PC-3 (cell line): ENCODE measurements around the gene ST3GAL5. TPM values are rescaled to one million over a fixed set of nuclear protein-coding genes. Genes with fewer than 3 reads are reported as not detected.

Experiments used
- ATAC-seq: fragments of 200-7000 bp; cut with Tn5 transposase; 2 replicates; pipeline ENCODE4 v1.9.1; 2020; ENCODE audit warnings: mild to moderate bottlenecking, moderate library complexity
- BruUV-seq: library from RNA; stranded (reverse); fragments of 400-500 nt; replicated peaks from 2 replicates; lab custom pipeline; 2021; lab: Mats Ljungman, UMichigan
- CTCF ChIA-PET: fragments of 300-600 bp; sonication (Branson Sonifier 250); formaldehyde crosslinking; loops from one replicate; lab custom pipeline; 2022; ENCODE audit warnings: antibody characterized with exemption; lab: Charles Lee
- POLR2A ChIA-PET: fragments of 300-600 bp; sonication (Branson Sonifier 250); formaldehyde crosslinking; loops from one replicate; lab custom pipeline; 2022; ENCODE audit warnings: antibody characterized with exemption; ENCODE audit not compliant: unreplicated experiment; lab: Charles Lee
- DNase-seq: peaks from one replicate; pipeline ENCODE4 v3.0.0-alpha.2; 2015
- H2AFZ ChIP-seq: fragments of 300-600 bp; sonication (generic); 2 replicates; pipeline ENCODE4 v1.6.0; 2016; ENCODE audit warnings: antibody characterized with exemption, low read length
- H3F3A ChIP-seq: fragments of 300-600 bp; sonication (generic); one replicate; pipeline ENCODE4 v1.6.0; 2017; ENCODE audit warnings: antibody characterized with exemption, low read length, control low read depth, mild to moderate bottlenecking; ENCODE audit not compliant: unreplicated experiment
- H3K27ac ChIP-seq: fragments of 300-600 bp; sonication (generic); 2 replicates; pipeline ENCODE4 v1.5.1; 2016; ENCODE audit warnings: mild to moderate bottlenecking, low read length
- H3K27me3 ChIP-seq: fragments of 300-600 bp; sonication (generic); 2 replicates; pipeline ENCODE4 v1.6.1; 2016; ENCODE audit warnings: low read length, mixed read lengths
- H3K36me3 ChIP-seq: fragments of 300-600 bp; sonication (generic); 2 replicates; pipeline ENCODE4 v1.6.1; 2016; ENCODE audit warnings: low read depth, mixed run types, low read length, mixed read lengths
- H3K4me1 ChIP-seq: fragments of 300-600 bp; sonication (generic); 2 replicates; pipeline ENCODE4 v1.5.1; 2016; ENCODE audit warnings: low read length; ENCODE audit not compliant: insufficient read depth
- H3K4me2 ChIP-seq: fragments of 300-600 bp; sonication (generic); 2 replicates; pipeline ENCODE4 v1.6.0; 2016; ENCODE audit warnings: low read length
- H3K4me3 ChIP-seq: fragments of 300-600 bp; sonication (generic); 2 replicates; pipeline ENCODE4 v1.5.1; 2016; ENCODE audit warnings: mild to moderate bottlenecking, low read length, mixed read lengths
- H3K79me2 ChIP-seq: fragments of 300-600 bp; sonication (generic); 2 replicates; pipeline ENCODE4 v1.6.1; 2017; ENCODE audit warnings: low read length, mixed read lengths
- H3K9ac ChIP-seq: fragments of 300-600 bp; sonication (generic); 2 replicates; pipeline ENCODE4 v1.6.0; 2016; ENCODE audit warnings: mild to moderate bottlenecking, low read length
- H3K9me2 ChIP-seq: fragments of 300-600 bp; sonication (generic); replicated peaks from 2 replicates; pipeline ENCODE4 v1.6.1; 2016; ENCODE audit warnings: mixed run types, low read length, mixed read lengths
- H3K9me3 ChIP-seq: fragments of 300-600 bp; sonication (generic); 2 replicates; pipeline ENCODE4 v1.6.1; 2016; ENCODE audit warnings: low read length, mixed read lengths
- H4K20me1 ChIP-seq: fragments of 300-600 bp; sonication (generic); 2 replicates; pipeline ENCODE4 v1.6.1; 2016; ENCODE audit warnings: low read length, mixed read lengths
- EZH2 ChIP-seq: fragments of 300-600 bp; sonication (generic); IDR thresholded peaks from one replicate; pipeline ENCODE4 v1.6.1; 2017; ENCODE audit warnings: antibody characterized with exemption, mild to moderate bottlenecking, low read length; ENCODE audit not compliant: unreplicated experiment
- EZH2phosphoT487 ChIP-seq: fragments of 300-600 bp; sonication (generic); IDR thresholded peaks from 2 replicates; pipeline ENCODE4 v1.6.1; 2018; ENCODE audit warnings: mild to moderate bottlenecking, antibody characterized with exemption, low read length, borderline replicate concordance
- intact Hi-C: fragments of 100-400 bp; cut with micrococcal nuclease; formaldehyde crosslinking; loops from 2 replicates; pipeline ENCODE4 v1.9.0; 2023
- total RNA-seq: library from RNA; depleted of rRNA; stranded (reverse); fragments of >200 nt; gene quantifications from 2 replicates; pipeline ENCODE4 v1.2.3, GENCODE V29; 2014
- TF ChIP-seq, protein P1 (sequence below): fragments of 300-600 bp; sonication (generic); conservative IDR thresholded peaks from 2 replicates; pipeline ENCODE4 v1.5.1; 2017; ENCODE audit warnings: antibody characterized with exemption, low read depth, mild to moderate bottlenecking, low read length

Gene ST3GAL5
- total RNA-seq, 1 experiment from 2014 or later: 0.87 TPM

DNA sequence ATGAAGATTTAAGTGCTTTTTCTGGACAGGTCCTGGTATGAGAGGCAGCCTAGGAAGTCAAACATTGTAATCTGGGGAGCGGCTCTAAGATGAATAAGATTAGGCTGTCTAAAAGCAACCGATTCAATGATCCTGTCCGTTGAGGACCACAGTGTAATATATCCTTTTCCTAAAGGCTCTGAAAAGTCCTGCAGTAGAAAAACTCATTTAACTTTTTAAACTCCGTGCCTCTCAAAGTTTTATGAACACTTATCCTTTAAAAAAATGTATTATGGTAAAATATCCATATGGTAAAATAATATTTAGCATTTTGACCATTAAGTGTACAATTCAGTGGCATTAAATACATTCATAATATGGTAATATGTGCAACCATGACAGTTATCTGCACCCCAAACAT is 95.2 kb downstream of the ST3GAL5 start:
- no peaks in the 10 kb centered on the region for H3K27me3 ChIP-seq
- no peak for TF ChIP-seq EZH2
- TF ChIP-seq EZH2phosphoT487: no peak
- TF ChIP-seq, protein P1, sequence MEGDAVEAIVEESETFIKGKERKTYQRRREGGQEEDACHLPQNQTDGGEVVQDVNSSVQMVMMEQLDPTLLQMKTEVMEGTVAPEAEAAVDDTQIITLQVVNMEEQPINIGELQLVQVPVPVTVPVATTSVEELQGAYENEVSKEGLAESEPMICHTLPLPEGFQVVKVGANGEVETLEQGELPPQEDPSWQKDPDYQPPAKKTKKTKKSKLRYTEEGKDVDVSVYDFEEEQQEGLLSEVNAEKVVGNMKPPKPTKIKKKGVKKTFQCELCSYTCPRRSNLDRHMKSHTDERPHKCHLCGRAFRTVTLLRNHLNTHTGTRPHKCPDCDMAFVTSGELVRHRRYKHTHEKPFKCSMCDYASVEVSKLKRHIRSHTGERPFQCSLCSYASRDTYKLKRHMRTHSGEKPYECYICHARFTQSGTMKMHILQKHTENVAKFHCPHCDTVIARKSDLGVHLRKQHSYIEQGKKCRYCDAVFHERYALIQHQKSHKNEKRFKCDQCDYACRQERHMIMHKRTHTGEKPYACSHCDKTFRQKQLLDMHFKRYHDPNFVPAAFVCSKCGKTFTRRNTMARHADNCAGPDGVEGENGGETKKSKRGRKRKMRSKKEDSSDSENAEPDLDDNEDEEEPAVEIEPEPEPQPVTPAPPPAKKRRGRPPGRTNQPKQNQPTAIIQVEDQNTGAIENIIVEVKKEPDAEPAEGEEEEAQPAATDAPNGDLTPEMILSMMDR: no peak
- DNase-seq: no peak
- no TSS peak for BruUV-seq
- no peaks in the 10 kb centered on the region for H3F3A ChIP-seq
- H3K9me3 ChIP-seq: no peaks in the 10 kb centered on the region
- H3K9ac ChIP-seq: no peak overlapping the region
- no peak overlapping the region for H3K4me3 ChIP-seq
- no peak for ATAC-seq
- no peaks in the 10 kb centered on the region for H3K36me3 ChIP-seq
- H3K79me2 ChIP-seq: no peaks in the 10 kb centered on the region
- no peak overlapping the region for H3K27ac ChIP-seq
- ChIA-PET CTCF (no interaction called here), POLR2A (no interaction called here)
- intact Hi-C loops: no loop called here
- no peaks in the 10 kb centered on the region for H3K9me2 ChIP-seq
- no peaks in the 10 kb centered on the region for H4K20me1 ChIP-seq
- no peak overlapping the region for H3K4me2 ChIP-seq
- peaks cover 13% of the 10 kb centered on the region for H3K4me1 ChIP-seq
- no peak overlapping the region for H2AFZ ChIP-seq

DNA sequence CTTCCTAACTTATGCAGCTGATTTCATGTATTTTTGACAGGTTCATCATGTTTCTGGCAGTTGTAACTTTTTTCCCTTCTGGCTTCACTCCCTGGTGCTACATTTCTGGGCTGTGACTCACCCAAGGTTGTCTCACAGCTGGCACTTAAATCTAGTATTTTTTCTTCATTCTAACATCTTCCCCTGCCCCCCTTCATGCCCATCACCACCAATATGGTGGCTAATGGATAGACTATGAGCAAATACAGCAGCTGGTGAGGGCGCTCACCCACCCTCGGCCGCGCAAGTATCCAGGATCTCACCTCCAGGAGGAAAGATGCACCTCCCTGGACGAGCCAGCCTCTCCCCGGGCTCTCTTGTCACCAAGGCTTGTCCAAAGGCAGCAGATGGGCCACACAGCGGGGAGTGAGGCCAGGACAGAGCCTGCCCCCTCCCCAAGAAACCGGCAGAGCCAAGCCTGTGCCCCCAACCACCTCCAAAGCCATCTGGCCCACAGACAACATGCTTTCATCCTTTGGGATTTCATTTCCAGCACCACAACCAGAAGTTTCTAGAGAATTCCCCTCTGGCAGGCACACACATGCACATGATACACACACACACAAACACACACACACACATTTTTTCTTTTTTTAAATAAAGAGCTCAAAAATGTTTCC is 95.9 kb downstream of the ST3GAL5 start:
- ChIA-PET POLR2A (no interaction called here), CTCF (interaction anchor here (0.6 kb wide), 1 partner anchor 8 kb away, joined by 8 read pairs; no protein-coding TSS in a partner anchor)
- Histone ChIP-seq H3K4me1 (peaks cover 13% of the 10 kb centered on the region), H3K4me3 (no peak overlapping the region), H3F3A (no peaks in the 10 kb centered on the region), H3K9ac (no peak overlapping the region), H3K27me3 (no peaks in the 10 kb centered on the region), H3K27ac (no peak overlapping the region), H3K9me2 (no peaks in the 10 kb centered on the region), H4K20me1 (no peaks in the 10 kb centered on the region), H2AFZ (no peak overlapping the region), H3K4me2 (peak overlapping the region; percentile 24; the same call in 1 of the 2 replicates), H3K9me3 (no peaks in the 10 kb centered on the region), H3K79me2 (no peaks in the 10 kb centered on the region), H3K36me3 (no peaks in the 10 kb centered on the region)
- peak; percentile 73 for ATAC-seq
- intact Hi-C loops: no loop called here
- TF ChIP-seq EZH2 (no peak), EZH2phosphoT487 (no peak)
- TF ChIP-seq, protein P1: no peak
- no TSS peak for BruUV-seq
- peak; percentile 78 for DNase-seq
